Smooth muscle cell (in vitro differentiated cells): Measurements from ENCODE around the gene P4HA1. TPM values are rescaled to one million over a fixed set of nuclear protein-coding genes. Genes with fewer than 3 reads are reported as not detected.
"Not testable (repeated sequence)": the region's sequence is repeated elsewhere in the genome, so short reads cannot be mapped to it uniquely, and the experiment has no call there.

Experiments used
- DNase-seq: peaks from one replicate; lab custom pipeline; 2025; ENCODE audit not compliant: unreplicated experiment; lab: John Stamatoyannopoulos, UW
- H2AFZ ChIP-seq: fragments of 200-600 bp; sonication (generic); 2 replicates; pipeline ENCODE4 v1.6.0; 2016; ENCODE audit warnings: antibody characterized with exemption, low read depth, mild to moderate bottlenecking
- H3F3A ChIP-seq: fragments of 200-600 bp; sonication (generic); 2 replicates; pipeline ENCODE4 v1.6.0; 2017; ENCODE audit warnings: antibody characterized with exemption, low read depth
- H3K27ac ChIP-seq: fragments of 200-600 bp; sonication (generic); 2 replicates; pipeline ENCODE4 v1.5.1; 2016; ENCODE audit warnings: low read depth, mild to moderate bottlenecking
- H3K27me3 ChIP-seq: fragments of 200-600 bp; sonication (generic); 2 replicates; pipeline ENCODE4 v1.6.1; 2016; ENCODE audit warnings: low read depth, mild to moderate bottlenecking
- H3K36me3 ChIP-seq: fragments of 200-600 bp; sonication (generic); 2 replicates; pipeline ENCODE4 v1.5.1; 2016; ENCODE audit warnings: low read depth
- H3K4me1 ChIP-seq: fragments of 200-600 bp; sonication (generic); 2 replicates; pipeline ENCODE4 v1.5.1; 2016; ENCODE audit warnings: low read depth
- H3K4me2 ChIP-seq: fragments of 200-600 bp; sonication (generic); 2 replicates; pipeline ENCODE4 v1.6.0; 2016; ENCODE audit warnings: mild to moderate bottlenecking
- H3K4me3 ChIP-seq: fragments of 200-600 bp; sonication (generic); 2 replicates; pipeline ENCODE4 v1.5.1; 2016; ENCODE audit warnings: mild to moderate bottlenecking
- H3K79me2 ChIP-seq: fragments of 200-600 bp; sonication (generic); 2 replicates; pipeline ENCODE4 v1.6.0; 2016; ENCODE audit warnings: low read depth, mild to moderate bottlenecking
- H3K9ac ChIP-seq: fragments of 200-600 bp; sonication (generic); 2 replicates; pipeline ENCODE4 v1.6.0; 2016; ENCODE audit warnings: low read depth
- H3K9me3 ChIP-seq: fragments of 200-600 bp; sonication (generic); replicated peaks from 2 replicates; pipeline ENCODE4 v1.5.1; 2016; ENCODE audit warnings: low read depth
- H4K20me1 ChIP-seq: fragments of 200-600 bp; sonication (generic); 2 replicates; pipeline ENCODE4 v1.6.0; 2016; ENCODE audit warnings: low read depth
- CTCF ChIP-seq: fragments of 200-600 bp; sonication (generic); IDR thresholded peaks from 2 replicates; pipeline ENCODE4 v1.5.1; 2017; ENCODE audit warnings: borderline replicate concordance, mild to moderate bottlenecking, antibody characterized with exemption; ENCODE audit not compliant: insufficient read depth, poor library complexity, severe bottlenecking
- WGBS: methylation state at CpG from one replicate; pipeline ENCODE4 v1.1.7; 2016; ENCODE audit warnings: low lambda C conversion rate; 5-methylcytosine and 5-hydroxymethylcytosine counted together
- polyA plus RNA-seq: library from polyadenylated mRNA; unstranded; fragments of >200 nt; fragmentation: Nextera tagmentation; extraction: Ambion mirVana; gene quantifications from 2 replicates; pipeline ENCODE4 v1.2.1, GENCODE V29; 2016
- total RNA-seq: library from RNA; depleted of rRNA; stranded (reverse); fragments of >200 nt; gene quantifications from 2 replicates; pipeline ENCODE4 v1.2.3, GENCODE V29; 2014

P4HA1 gene
- total and polyA plus RNA-seq, 2 experiments from 2014 or later = 467 to 489 TPM

GRCh38 chr10:73113551-73113950 is 16.9 kb upstream of the P4HA1 start:
- Histone ChIP-seq H4K20me1 (no peaks in the 10 kb centered on the region), H3K79me2 (no peaks in the 10 kb centered on the region), H3K4me2 (no peak overlapping the region), H3K9ac (no peak overlapping the region), H3K4me1 (no peaks in the 10 kb centered on the region), H2AFZ (no peak overlapping the region), H3K4me3 (no peak overlapping the region), H3K9me3 (no peaks in the 10 kb centered on the region), H3K27ac (peak overlapping the region; percentile 36), H3K27me3 (no peaks in the 10 kb centered on the region), H3K36me3 (no peaks in the 10 kb centered on the region), H3F3A (peaks cover 3% of the 10 kb centered on the region)
- no peak for DNase-seq
- WGBS = 56% methylated on average over 1 of the region's 1 CpG
- TF ChIP-seq CTCF = no peak

- not testable (repeated sequence) for DNase-seq, H3K9me3 ChIP-seq, H3K79me2 ChIP-seq, H3F3A ChIP-seq, H3K4me1 ChIP-seq, H4K20me1 ChIP-seq, H2AFZ ChIP-seq, H3K27me3 ChIP-seq, H3K4me3 ChIP-seq, H3K36me3 ChIP-seq
- Histone ChIP-seq H3K9ac (peak overlapping the region; percentile 89), H3K27ac (peak overlapping the region; percentile 97), H3K4me2 (peak overlapping the region; percentile 88)
- 97% methylated on average over 13 of the region's 13 CpGs for WGBS
These were observed 15.4 kb upstream of the P4HA1 start for GRCh38 chr10:73112032-73112431.

GRCh38 chr10:73110345-73110849 is 13.7 kb upstream of the P4HA1 start, which contains the start of gene NUDT13:
Gene NUDT13 (plus strand): TSS chr10:73110455. CDS start chr10:73114366, 3,911 bp downstream.
- H3K27ac ChIP-seq = peak within 1 kb of the TSS; percentile 97
- no peak for TF ChIP-seq CTCF
- no peaks in the 10 kb centered on the region for H3K4me1 ChIP-seq
- no peaks in the 10 kb centered on the region for H3K79me2 ChIP-seq
- no peaks in the 10 kb centered on the region for H3K9me3 ChIP-seq
- H3K9ac ChIP-seq = peak within 1 kb of the TSS; percentile 89
- no peak for DNase-seq
- peak within 1 kb of the TSS; percentile 6 for H2AFZ ChIP-seq
- H3K27me3 ChIP-seq = no peaks in the 10 kb centered on the region
- no peaks in the 10 kb centered on the region for H3K36me3 ChIP-seq
- 2% methylated on average over 5 of the region's 5 CpGs for WGBS
- H3K4me2 ChIP-seq = peak within 1 kb of the TSS; percentile 88
- no peaks in the 10 kb centered on the region for H4K20me1 ChIP-seq
- peak within 1 kb of the TSS; percentile 68 for H3K4me3 ChIP-seq
- peaks cover 3% of the 10 kb centered on the region for H3F3A ChIP-seq

- not testable (repeated sequence) for DNase-seq, H4K20me1 ChIP-seq, H3F3A ChIP-seq, H2AFZ ChIP-seq, H3K27ac ChIP-seq, H3K9ac ChIP-seq, H3K4me3 ChIP-seq, H3K4me1 ChIP-seq, H3K36me3 ChIP-seq, H3K79me2 ChIP-seq, H3K9me3 ChIP-seq, H3K4me2 ChIP-seq, H3K27me3 ChIP-seq
- 96% methylated on average over 4 of the region's 4 CpGs for WGBS
These were observed 12.6 kb upstream of the P4HA1 start for GRCh38 chr10:73109248-73109652.

- H2AFZ ChIP-seq = no peak overlapping the region
- no peaks in the 10 kb centered on the region for H3K27me3 ChIP-seq
- no peaks in the 10 kb centered on the region for H3K9me3 ChIP-seq
- H3K27ac ChIP-seq = no peak overlapping the region
- H3F3A ChIP-seq = peaks cover 2% of the 10 kb centered on the region
- no peaks in the 10 kb centered on the region for H4K20me1 ChIP-seq
- H3K4me1 ChIP-seq = no peaks in the 10 kb centered on the region
- H3K36me3 ChIP-seq = no peaks in the 10 kb centered on the region
- 93% methylated on average over 3 of the region's 3 CpGs for WGBS
- H3K4me3 ChIP-seq = no peak overlapping the region
- no peak overlapping the region for H3K4me2 ChIP-seq
- no peak overlapping the region for H3K9ac ChIP-seq
- no peaks in the 10 kb centered on the region for H3K79me2 ChIP-seq
- no peak for DNase-seq
- no peak for TF ChIP-seq CTCF
These were observed 9.6 kb upstream of the P4HA1 start for GRCh38 chr10:73106301-73106700.
